ENCODE data around the gene ACAD11.

DNA sequence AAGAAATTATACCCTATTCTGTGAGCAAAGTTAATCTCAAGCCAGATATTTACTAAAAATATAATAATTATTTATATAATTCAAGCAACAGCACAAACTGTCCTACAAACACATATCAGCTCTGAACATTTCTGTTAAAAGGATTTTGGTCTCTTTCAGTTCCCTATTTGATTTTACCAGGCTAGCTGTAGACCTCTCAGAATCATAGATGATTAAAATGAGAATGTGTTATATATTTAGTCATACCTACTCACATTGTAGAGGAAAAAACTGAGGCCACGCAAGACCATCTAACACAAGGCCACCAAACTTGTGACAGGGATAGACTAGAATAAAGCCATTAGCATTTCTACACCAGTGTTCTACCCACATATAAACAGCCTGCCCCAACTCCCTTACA lies 34.0 kb downstream of the ACAD11 start:
- TF ChIP-seq POLR2A (IDR thresholded peaks at IDR 0.05; ENCODE audit: low read length): no peak
- TF ChIP-seq GATA1 (IDR thresholded peaks at IDR 0.05; ENCODE audit: low read depth, low read length): no peak
